ENCODE data around the gene CYP8B1.
"Not testable (repeated sequence)": the region's sequence is repeated elsewhere in the genome, so short reads cannot be mapped to it uniquely, and the experiment has no call there.

The CYP8B1 gene

GRCh38 chr3:42886294-42886822 lies 10.7 kb upstream of the CYP8B1 start:
- H3K36me3 ChIP-seq (ENCODE audit: control insufficient read depth, insufficient read depth, low read length) = no peaks in the 10 kb centered on the region
- DNase-seq (ENCODE audit: low read depth, low spot score) = no peak
- no peaks in the 10 kb centered on the region for H3K9me3 ChIP-seq (ENCODE audit: control insufficient read depth, insufficient read depth, low read length)
- no peaks in the 10 kb centered on the region; the same call in 1 of the 2 replicates for H3K4me1 ChIP-seq (ENCODE audit: control insufficient read depth, insufficient read depth, low read length)
- WGBS (ENCODE audit: insufficient coverage, insufficient read length) = no CpG with 5 or more reads among the region's 1 CpG
- H3K27me3 ChIP-seq (ENCODE audit: control insufficient read depth, insufficient read depth, low read length) = no peaks in the 10 kb centered on the region
- H3K4me3 ChIP-seq (ENCODE audit: low read length) = no peak overlapping the region
- no peak overlapping the region for H3K27ac ChIP-seq (ENCODE audit: low read length)

GRCh38 chr3:42884324-42884723 lies 8.6 kb upstream of the CYP8B1 start:
- WGBS (ENCODE audit: insufficient coverage, insufficient read length) = no CpG with 5 or more reads among the region's 2 CpGs
- no peaks in the 10 kb centered on the region for H3K36me3 ChIP-seq (ENCODE audit: control insufficient read depth, insufficient read depth, low read length)
- H3K27ac ChIP-seq (ENCODE audit: low read length) = no peak overlapping the region
- no peaks in the 10 kb centered on the region; the same call in 1 of the 2 replicates for H3K4me1 ChIP-seq (ENCODE audit: control insufficient read depth, insufficient read depth, low read length)
- DNase-seq (ENCODE audit: low read depth, low spot score) = no peak
- H3K4me3 ChIP-seq (ENCODE audit: low read length) = no peak overlapping the region
- H3K27me3 ChIP-seq (ENCODE audit: control insufficient read depth, insufficient read depth, low read length) = no peaks in the 10 kb centered on the region
- no peaks in the 10 kb centered on the region for H3K9me3 ChIP-seq (ENCODE audit: control insufficient read depth, insufficient read depth, low read length)

GRCh38 chr3:42883251-42883930 lies 7.7 kb upstream of the CYP8B1 start:
- H3K27ac ChIP-seq (ENCODE audit: low read length); DNase-seq (ENCODE audit: low read depth, low spot score): not testable (repeated sequence)
- no CpG with 5 or more reads among the region's 6 CpGs for WGBS (ENCODE audit: insufficient coverage, insufficient read length)

GRCh38 chr3:42880601-42881451 lies 5.1 kb upstream of the CYP8B1 start:
- Histone ChIP-seq H3K4me3 (ENCODE audit: low read length) (peak overlapping the region; percentile 36; the same call in 1 of the 2 replicates), H3K27ac (ENCODE audit: low read length) (no peak overlapping the region), H3K36me3 (ENCODE audit: control insufficient read depth, insufficient read depth, low read length) (no peaks in the 10 kb centered on the region), H3K27me3 (ENCODE audit: control insufficient read depth, insufficient read depth, low read length) (no peaks in the 10 kb centered on the region), H3K9me3 (ENCODE audit: control insufficient read depth, insufficient read depth, low read length) (no peaks in the 10 kb centered on the region), H3K4me1 (ENCODE audit: control insufficient read depth, insufficient read depth, low read length) (no peaks in the 10 kb centered on the region; the same call in 1 of the 2 replicates)
- peak; percentile 70 for DNase-seq (ENCODE audit: low read depth, low spot score)
- WGBS (ENCODE audit: insufficient coverage, insufficient read length) = no CpG with 5 or more reads among the region's 61 CpGs

More at GRCh38 chr3:42883251-42883930, 7.7 kb upstream of the CYP8B1 start:
- not testable (repeated sequence) for H3K27me3 ChIP-seq (ENCODE audit: control insufficient read depth, insufficient read depth, low read length); H3K36me3 ChIP-seq (ENCODE audit: control insufficient read depth, insufficient read depth, low read length); H3K4me1 ChIP-seq (ENCODE audit: control insufficient read depth, insufficient read depth, low read length); H3K4me3 ChIP-seq (ENCODE audit: low read length); H3K9me3 ChIP-seq (ENCODE audit: control insufficient read depth, insufficient read depth, low read length)

GRCh38 chr3:42880183-42880582 lies 4.5 kb upstream of the CYP8B1 start:
- Histone ChIP-seq H3K4me1 (ENCODE audit: control insufficient read depth, insufficient read depth, low read length) (no peaks in the 10 kb centered on the region; the same call in 1 of the 2 replicates), H3K27me3 (ENCODE audit: control insufficient read depth, insufficient read depth, low read length) (no peaks in the 10 kb centered on the region), H3K9me3 (ENCODE audit: control insufficient read depth, insufficient read depth, low read length) (no peaks in the 10 kb centered on the region), H3K36me3 (ENCODE audit: control insufficient read depth, insufficient read depth, low read length) (no peaks in the 10 kb centered on the region), H3K27ac (ENCODE audit: low read length) (no peak overlapping the region), H3K4me3 (ENCODE audit: low read length) (peak overlapping the region; percentile 36; the same call in 1 of the 2 replicates)
- whole genome bisulfite sequencing (ENCODE audit: insufficient coverage, insufficient read length) = no CpG with 5 or more reads among the region's 9 CpGs
- no peak for DNase-seq (ENCODE audit: low read depth, low spot score)

- Histone ChIP-seq H3K9me3 (ENCODE audit: control insufficient read depth, insufficient read depth, low read length) (no peaks in the 10 kb centered on the region), H3K36me3 (ENCODE audit: control insufficient read depth, insufficient read depth, low read length) (no peaks in the 10 kb centered on the region), H3K4me1 (ENCODE audit: control insufficient read depth, insufficient read depth, low read length) (no peaks in the 10 kb centered on the region; the same call in 1 of the 2 replicates), H3K27ac (ENCODE audit: low read length) (no peak overlapping the region), H3K4me3 (ENCODE audit: low read length) (no peak overlapping the region), H3K27me3 (ENCODE audit: control insufficient read depth, insufficient read depth, low read length) (no peaks in the 10 kb centered on the region)
- DNase-seq (ENCODE audit: low read depth, low spot score) = no peak
- no CpG with 5 or more reads among the region's 2 CpGs for WGBS (ENCODE audit: insufficient coverage, insufficient read length)
These were observed 2.2 kb upstream of the CYP8B1 start for GRCh38 chr3:42877881-42878280.

GRCh38 chr3:42876940-42877720 lies 1.5 kb upstream of the CYP8B1 start:
- Histone ChIP-seq H3K27me3 (ENCODE audit: control insufficient read depth, insufficient read depth, low read length) (no peaks in the 10 kb centered on the region), H3K36me3 (ENCODE audit: control insufficient read depth, insufficient read depth, low read length) (no peaks in the 10 kb centered on the region), H3K4me3 (ENCODE audit: low read length) (no peak overlapping the region), H3K27ac (ENCODE audit: low read length) (no peak overlapping the region), H3K9me3 (ENCODE audit: control insufficient read depth, insufficient read depth, low read length) (no peaks in the 10 kb centered on the region), H3K4me1 (ENCODE audit: control insufficient read depth, insufficient read depth, low read length) (no peaks in the 10 kb centered on the region; the same call in 1 of the 2 replicates)
- 100% methylated on average over 1 of the region's 7 CpGs for WGBS (ENCODE audit: insufficient coverage, insufficient read length)
- no peak for DNase-seq (ENCODE audit: low read depth, low spot score)

GRCh38 chr3:42876401-42876800 lies 722 bp upstream of the CYP8B1 start:
- no peaks in the 10 kb centered on the region for H3K27me3 ChIP-seq (ENCODE audit: control insufficient read depth, insufficient read depth, low read length)
- no CpG with 5 or more reads among the region's 1 CpG for WGBS (ENCODE audit: insufficient coverage, insufficient read length)
- no peaks in the 10 kb centered on the region for H3K36me3 ChIP-seq (ENCODE audit: control insufficient read depth, insufficient read depth, low read length)
- H3K9me3 ChIP-seq (ENCODE audit: control insufficient read depth, insufficient read depth, low read length) = no peaks in the 10 kb centered on the region
- no peaks in the 10 kb centered on the region; the same call in 1 of the 2 replicates for H3K4me1 ChIP-seq (ENCODE audit: control insufficient read depth, insufficient read depth, low read length)
- no peak overlapping the region for H3K4me3 ChIP-seq (ENCODE audit: low read length)
- H3K27ac ChIP-seq (ENCODE audit: low read length) = no peak overlapping the region
- no peak for DNase-seq (ENCODE audit: low read depth, low spot score)

GRCh38 chr3:42874749-42875148 lies 930 bp downstream of the CYP8B1 start:
- no peaks in the 10 kb centered on the region for H3K4me1 ChIP-seq (ENCODE audit: control insufficient read depth, insufficient read depth, low read length)
- H3K27me3 ChIP-seq (ENCODE audit: control insufficient read depth, insufficient read depth, low read length) = no peaks in the 10 kb centered on the region
- H3K4me3 ChIP-seq (ENCODE audit: low read length) = no peak overlapping the region
- H3K27ac ChIP-seq (ENCODE audit: low read length) = no peak overlapping the region
- no CpG with 5 or more reads among the region's 10 CpGs for WGBS (ENCODE audit: insufficient coverage, insufficient read length)
- no peak for DNase-seq (ENCODE audit: low read depth, low spot score)
- no peaks in the 10 kb centered on the region for H3K36me3 ChIP-seq (ENCODE audit: control insufficient read depth, insufficient read depth, low read length)
- H3K9me3 ChIP-seq (ENCODE audit: control insufficient read depth, insufficient read depth, low read length) = no peaks in the 10 kb centered on the region

All from iPS DF 6.9 (cell line).